GM23338 (cell line): ENCODE data around the gene FCN3. TPM values are rescaled to one million over a fixed set of nuclear protein-coding genes. Genes with fewer than 3 reads are reported as not detected.

ENCODE experiments used
- ATAC-seq: fragments of 200-7000 bp; cut with Tn5 transposase; 3 replicates; pipeline ENCODE4 v1.9.1; 2020
- DNase-seq: peaks from one replicate; pipeline ENCODE4 v3.0.0-alpha.2; 2015; ENCODE audit warnings: low spot score
- H2AFZ ChIP-seq: fragments of 200-600 bp; sonication (generic); 2 replicates; pipeline ENCODE4 v1.8.0; 2016; ENCODE audit warnings: antibody characterized with exemption, mild to moderate bottlenecking, moderate library complexity
- H3F3A ChIP-seq: fragments of 200-600 bp; sonication (generic); replicated peaks from 2 replicates; pipeline ENCODE4 v1.8.0; 2017; ENCODE audit warnings: antibody characterized with exemption, mixed run types, low read depth
- H3K27ac ChIP-seq: fragments of 200-600 bp; sonication (generic); 2 replicates; pipeline ENCODE4 v1.6.1; 2016; ENCODE audit warnings: low read depth
- H3K27me3 ChIP-seq: fragments of 200-600 bp; sonication (generic); 2 replicates; pipeline ENCODE4 v1.8.0; 2016; ENCODE audit warnings: mild to moderate bottlenecking, mixed run types, moderate library complexity; ENCODE audit not compliant: insufficient read depth
- H3K36me3 ChIP-seq: fragments of 200-600 bp; sonication (generic); 2 replicates; pipeline ENCODE4 v1.8.0; 2016; ENCODE audit warnings: mild to moderate bottlenecking; ENCODE audit not compliant: insufficient read depth
- H3K4me1 ChIP-seq: fragments of 200-600 bp; sonication (generic); 2 replicates; pipeline ENCODE4 v1.8.0; 2016; ENCODE audit warnings: mild to moderate bottlenecking, moderate library complexity; ENCODE audit not compliant: insufficient read depth
- H3K4me2 ChIP-seq: fragments of 200-600 bp; sonication (generic); 2 replicates; pipeline ENCODE4 v1.7.1; 2017; ENCODE audit warnings: mixed run types
- H3K4me3 ChIP-seq: fragments of 200-600 bp; sonication (generic); 2 replicates; pipeline ENCODE4 v1.6.1; 2016; ENCODE audit warnings: mixed run types
- H3K79me2 ChIP-seq: fragments of 200-600 bp; sonication (generic); replicated peaks from 2 replicates; pipeline ENCODE4 v1.8.0; 2017; ENCODE audit warnings: mild to moderate bottlenecking; ENCODE audit not compliant: insufficient read depth
- H3K9me2 ChIP-seq: fragments of 200-600 bp; sonication (generic); 2 replicates; pipeline ENCODE4 v1.8.0; 2017; ENCODE audit not compliant: insufficient read depth
- H4K20me1 ChIP-seq: fragments of 200-600 bp; sonication (generic); replicated peaks from 2 replicates; pipeline ENCODE4 v1.8.0; 2017; ENCODE audit warnings: mild to moderate bottlenecking; ENCODE audit not compliant: insufficient read depth
- H3K27ac Mint-ChIP-seq: 2 replicates; pipeline ENCODE4 v1.8.0; 2020; ENCODE audit warnings: inconsistent platforms, mild to moderate bottlenecking, moderate library complexity, mixed read lengths
- H3K27me3 Mint-ChIP-seq: 3 replicates; pipeline ENCODE4 v1.8.0; 2022; ENCODE audit warnings: low read depth, mild to moderate bottlenecking, moderate library complexity, mixed read lengths, inconsistent platforms; ENCODE audit not compliant: insufficient read depth, poor library complexity
- H3K36me3 Mint-ChIP-seq: 3 replicates; pipeline ENCODE4 v1.8.0; 2021; ENCODE audit warnings: low read depth, mild to moderate bottlenecking, inconsistent platforms, moderate library complexity, mixed read lengths
- H3K4me1 Mint-ChIP-seq: 3 replicates; pipeline ENCODE4 v1.8.0; 2020; ENCODE audit warnings: mild to moderate bottlenecking, inconsistent platforms, mixed read lengths
- H3K4me3 Mint-ChIP-seq: 3 replicates; pipeline ENCODE4 v1.8.0; 2021; ENCODE audit warnings: moderate library complexity, mild to moderate bottlenecking, inconsistent platforms, mixed read lengths
- H3K9me3 Mint-ChIP-seq: 3 replicates; pipeline ENCODE4 v1.8.0; 2020; ENCODE audit warnings: moderate library complexity, mild to moderate bottlenecking, inconsistent platforms, mixed read lengths
- CREB1 ChIP-seq: fragments of 250-450 bp; sonication (Bioruptor Pico); IDR thresholded peaks from 2 replicates; pipeline ENCODE4 v1.5.0; 2020; ENCODE audit warnings: low read depth, mild to moderate bottlenecking, moderate library complexity
- EZH2phosphoT487 ChIP-seq: fragments of 200-600 bp; sonication (generic); IDR thresholded peaks from one replicate; pipeline ENCODE4 v1.8.1; 2018; ENCODE audit warnings: antibody characterized with exemption; ENCODE audit not compliant: unreplicated experiment
- NANOG ChIP-seq: IDR thresholded peaks from 2 replicates; pipeline ENCODE4 v1.6.1; 2016; ENCODE audit warnings: antibody characterized with exemption, borderline replicate concordance
- POLR2AphosphoS5 ChIP-seq: IDR thresholded peaks from 2 replicates; pipeline ENCODE4 v1.6.1; 2016; ENCODE audit warnings: antibody characterized with exemption, low read depth
- polyA plus RNA-seq: library from polyadenylated mRNA; unstranded; fragments of >200 nt; fragmentation: Nextera tagmentation; extraction: Ambion mirVana; gene quantifications from 2 replicates; pipeline ENCODE4 v1.2.1, GENCODE V29; 2016
- total RNA-seq: library from RNA; depleted of rRNA; stranded (reverse); fragments of >200 nt; shearing (Covaris generic); gene quantifications from 2 replicates; pipeline ENCODE4 v1.2.3, GENCODE V29; 2014
- TF ChIP-seq, protein P1 (sequence below): IDR thresholded peaks from one replicate; pipeline ENCODE4 v1.6.1; 2018; ENCODE audit warnings: antibody characterized with exemption; ENCODE audit not compliant: unreplicated experiment
- TF ChIP-seq, protein P2 (sequence below): fragments of 250-450 bp; sonication (Bioruptor Pico); IDR thresholded peaks from 2 replicates; pipeline ENCODE4 v1.5.0; 2020; ENCODE audit warnings: mild to moderate bottlenecking, moderate library complexity
- TF ChIP-seq, protein P3 (sequence below), 2 experiments: fragments of 200-600 bp in 1 of 2; sonication (generic) in 1 of 2; conservative IDR thresholded peaks; 2 replicates each; pipeline versions ENCODE4 v1.5.1 to v1.6.1; 2016 to 2017; ENCODE audit warnings: antibody characterized with exemption in 2 of 2, low read depth in 2 of 2, mild to moderate bottlenecking in 2 of 2, moderate library complexity in 1 of 2

FCN3 gene
- total and polyA plus RNA-seq, 2 experiments from 2014 or later, result 0.49 TPM; not detected in 1

DNA sequence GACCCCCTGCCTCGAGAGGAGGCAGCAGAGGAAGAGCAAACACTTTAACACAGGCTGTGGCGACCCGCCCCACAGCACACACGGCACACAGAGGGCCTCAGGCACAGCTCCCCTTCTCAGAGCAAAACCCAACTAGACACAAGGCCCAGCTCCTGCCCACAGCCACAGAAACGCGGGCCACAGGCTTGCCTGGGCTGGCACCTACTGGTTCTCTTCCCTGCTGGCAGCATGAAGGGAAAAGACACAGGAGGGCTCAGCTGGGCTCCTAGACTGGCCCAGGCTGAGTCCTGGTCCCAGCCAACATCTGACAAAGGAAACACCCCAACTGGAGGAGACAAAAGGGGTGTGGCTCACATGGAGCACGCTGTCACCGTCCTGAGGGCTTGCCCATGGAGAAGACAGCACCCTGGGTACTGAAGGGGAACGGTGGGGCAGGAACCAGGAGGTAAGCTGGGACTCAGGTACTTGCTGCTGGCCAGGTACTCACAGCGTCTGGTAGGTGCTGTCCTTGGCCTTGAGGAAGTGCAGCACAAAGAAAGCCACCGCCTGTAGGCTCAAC, 5.0 kb upstream of the FCN3 start:
- Mint-ChIP-seq H3K36me3 (no peaks in the 10 kb centered on the region), H3K4me1 (peaks cover 6% of the 10 kb centered on the region; the same call in 1 of the 3 replicates), H3K9me3 (no peaks in the 10 kb centered on the region), H3K4me3 (no peak overlapping the region), H3K27ac (no peak overlapping the region), H3K27me3 (peaks cover 8% of the 10 kb centered on the region)
- no peaks in the 10 kb centered on the region for H3K36me3 ChIP-seq
- ATAC-seq (no peak), DNase-seq (no peak)
- H3K4me3 ChIP-seq, result no peak overlapping the region
- no peak overlapping the region for H3K4me2 ChIP-seq
- peaks cover 5% of the 10 kb centered on the region for H3K27me3 ChIP-seq
- no peaks in the 10 kb centered on the region for H3F3A ChIP-seq
- H2AFZ ChIP-seq, result no peak overlapping the region
- TF ChIP-seq, protein P1, sequence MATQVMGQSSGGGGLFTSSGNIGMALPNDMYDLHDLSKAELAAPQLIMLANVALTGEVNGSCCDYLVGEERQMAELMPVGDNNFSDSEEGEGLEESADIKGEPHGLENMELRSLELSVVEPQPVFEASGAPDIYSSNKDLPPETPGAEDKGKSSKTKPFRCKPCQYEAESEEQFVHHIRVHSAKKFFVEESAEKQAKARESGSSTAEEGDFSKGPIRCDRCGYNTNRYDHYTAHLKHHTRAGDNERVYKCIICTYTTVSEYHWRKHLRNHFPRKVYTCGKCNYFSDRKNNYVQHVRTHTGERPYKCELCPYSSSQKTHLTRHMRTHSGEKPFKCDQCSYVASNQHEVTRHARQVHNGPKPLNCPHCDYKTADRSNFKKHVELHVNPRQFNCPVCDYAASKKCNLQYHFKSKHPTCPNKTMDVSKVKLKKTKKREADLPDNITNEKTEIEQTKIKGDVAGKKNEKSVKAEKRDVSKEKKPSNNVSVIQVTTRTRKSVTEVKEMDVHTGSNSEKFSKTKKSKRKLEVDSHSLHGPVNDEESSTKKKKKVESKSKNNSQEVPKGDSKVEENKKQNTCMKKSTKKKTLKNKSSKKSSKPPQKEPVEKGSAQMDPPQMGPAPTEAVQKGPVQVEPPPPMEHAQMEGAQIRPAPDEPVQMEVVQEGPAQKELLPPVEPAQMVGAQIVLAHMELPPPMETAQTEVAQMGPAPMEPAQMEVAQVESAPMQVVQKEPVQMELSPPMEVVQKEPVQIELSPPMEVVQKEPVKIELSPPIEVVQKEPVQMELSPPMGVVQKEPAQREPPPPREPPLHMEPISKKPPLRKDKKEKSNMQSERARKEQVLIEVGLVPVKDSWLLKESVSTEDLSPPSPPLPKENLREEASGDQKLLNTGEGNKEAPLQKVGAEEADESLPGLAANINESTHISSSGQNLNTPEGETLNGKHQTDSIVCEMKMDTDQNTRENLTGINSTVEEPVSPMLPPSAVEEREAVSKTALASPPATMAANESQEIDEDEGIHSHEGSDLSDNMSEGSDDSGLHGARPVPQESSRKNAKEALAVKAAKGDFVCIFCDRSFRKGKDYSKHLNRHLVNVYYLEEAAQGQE, result no peak
- TF ChIP-seq NANOG (no peak), EZH2phosphoT487 (no peak), POLR2AphosphoS5 (no peak), CREB1 (CRISPR knock-in tag) (no peak)
- TF ChIP-seq, protein P2, sequence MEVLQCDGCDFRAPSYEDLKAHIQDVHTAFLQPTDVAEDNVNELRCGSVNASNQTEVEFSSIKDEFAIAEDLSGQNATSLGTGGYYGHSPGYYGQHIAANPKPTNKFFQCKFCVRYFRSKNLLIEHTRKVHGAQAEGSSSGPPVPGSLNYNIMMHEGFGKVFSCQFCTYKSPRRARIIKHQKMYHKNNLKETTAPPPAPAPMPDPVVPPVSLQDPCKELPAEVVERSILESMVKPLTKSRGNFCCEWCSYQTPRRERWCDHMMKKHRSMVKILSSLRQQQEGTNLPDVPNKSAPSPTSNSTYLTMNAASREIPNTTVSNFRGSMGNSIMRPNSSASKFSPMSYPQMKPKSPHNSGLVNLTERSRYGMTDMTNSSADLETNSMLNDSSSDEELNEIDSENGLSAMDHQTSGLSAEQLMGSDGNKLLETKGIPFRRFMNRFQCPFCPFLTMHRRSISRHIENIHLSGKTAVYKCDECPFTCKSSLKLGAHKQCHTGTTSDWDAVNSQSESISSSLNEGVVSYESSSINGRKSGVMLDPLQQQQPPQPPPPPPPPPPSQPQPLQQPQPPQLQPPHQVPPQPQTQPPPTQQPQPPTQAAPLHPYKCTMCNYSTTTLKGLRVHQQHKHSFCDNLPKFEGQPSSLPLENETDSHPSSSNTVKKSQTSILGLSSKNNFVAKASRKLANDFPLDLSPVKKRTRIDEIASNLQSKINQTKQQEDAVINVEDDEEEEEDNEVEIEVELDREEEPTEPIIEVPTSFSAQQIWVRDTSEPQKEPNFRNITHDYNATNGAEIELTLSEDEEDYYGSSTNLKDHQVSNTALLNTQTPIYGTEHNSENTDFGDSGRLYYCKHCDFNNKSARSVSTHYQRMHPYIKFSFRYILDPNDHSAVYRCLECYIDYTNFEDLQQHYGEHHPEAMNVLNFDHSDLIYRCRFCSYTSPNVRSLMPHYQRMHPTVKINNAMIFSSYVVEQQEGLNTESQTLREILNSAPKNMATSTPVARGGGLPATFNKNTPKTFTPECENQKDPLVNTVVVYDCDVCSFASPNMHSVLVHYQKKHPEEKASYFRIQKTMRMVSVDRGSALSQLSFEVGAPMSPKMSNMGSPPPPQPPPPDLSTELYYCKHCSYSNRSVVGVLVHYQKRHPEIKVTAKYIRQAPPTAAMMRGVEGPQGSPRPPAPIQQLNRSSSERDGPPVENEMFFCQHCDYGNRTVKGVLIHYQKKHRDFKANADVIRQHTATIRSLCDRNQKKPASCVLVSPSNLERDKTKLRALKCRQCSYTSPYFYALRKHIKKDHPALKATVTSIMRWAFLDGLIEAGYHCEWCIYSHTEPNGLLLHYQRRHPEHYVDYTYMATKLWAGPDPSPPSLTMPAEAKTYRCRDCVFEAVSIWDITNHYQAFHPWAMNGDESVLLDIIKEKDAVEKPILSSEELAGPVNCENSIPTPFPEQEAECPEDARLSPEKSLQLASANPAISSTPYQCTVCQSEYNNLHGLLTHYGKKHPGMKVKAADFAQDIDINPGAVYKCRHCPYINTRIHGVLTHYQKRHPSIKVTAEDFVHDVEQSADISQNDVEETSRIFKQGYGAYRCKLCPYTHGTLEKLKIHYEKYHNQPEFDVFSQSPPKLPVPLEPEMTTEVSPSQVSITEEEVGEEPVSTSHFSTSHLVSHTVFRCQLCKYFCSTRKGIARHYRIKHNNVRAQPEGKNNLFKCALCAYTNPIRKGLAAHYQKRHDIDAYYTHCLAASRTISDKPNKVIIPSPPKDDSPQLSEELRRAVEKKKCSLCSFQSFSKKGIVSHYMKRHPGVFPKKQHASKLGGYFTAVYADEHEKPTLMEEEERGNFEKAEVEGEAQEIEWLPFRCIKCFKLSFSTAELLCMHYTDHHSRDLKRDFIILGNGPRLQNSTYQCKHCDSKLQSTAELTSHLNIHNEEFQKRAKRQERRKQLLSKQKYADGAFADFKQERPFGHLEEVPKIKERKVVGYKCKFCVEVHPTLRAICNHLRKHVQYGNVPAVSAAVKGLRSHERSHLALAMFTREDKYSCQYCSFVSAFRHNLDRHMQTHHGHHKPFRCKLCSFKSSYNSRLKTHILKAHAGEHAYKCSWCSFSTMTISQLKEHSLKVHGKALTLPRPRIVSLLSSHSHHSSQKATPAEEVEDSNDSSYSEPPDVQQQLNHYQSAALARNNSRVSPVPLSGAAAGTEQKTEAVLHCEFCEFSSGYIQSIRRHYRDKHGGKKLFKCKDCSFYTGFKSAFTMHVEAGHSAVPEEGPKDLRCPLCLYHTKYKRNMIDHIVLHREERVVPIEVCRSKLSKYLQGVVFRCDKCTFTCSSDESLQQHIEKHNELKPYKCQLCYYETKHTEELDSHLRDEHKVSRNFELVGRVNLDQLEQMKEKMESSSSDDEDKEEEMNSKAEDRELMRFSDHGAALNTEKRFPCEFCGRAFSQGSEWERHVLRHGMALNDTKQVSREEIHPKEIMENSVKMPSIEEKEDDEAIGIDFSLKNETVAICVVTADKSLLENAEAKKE (CRISPR knock-in tag), result no peak
- TF ChIP-seq, protein P3, sequence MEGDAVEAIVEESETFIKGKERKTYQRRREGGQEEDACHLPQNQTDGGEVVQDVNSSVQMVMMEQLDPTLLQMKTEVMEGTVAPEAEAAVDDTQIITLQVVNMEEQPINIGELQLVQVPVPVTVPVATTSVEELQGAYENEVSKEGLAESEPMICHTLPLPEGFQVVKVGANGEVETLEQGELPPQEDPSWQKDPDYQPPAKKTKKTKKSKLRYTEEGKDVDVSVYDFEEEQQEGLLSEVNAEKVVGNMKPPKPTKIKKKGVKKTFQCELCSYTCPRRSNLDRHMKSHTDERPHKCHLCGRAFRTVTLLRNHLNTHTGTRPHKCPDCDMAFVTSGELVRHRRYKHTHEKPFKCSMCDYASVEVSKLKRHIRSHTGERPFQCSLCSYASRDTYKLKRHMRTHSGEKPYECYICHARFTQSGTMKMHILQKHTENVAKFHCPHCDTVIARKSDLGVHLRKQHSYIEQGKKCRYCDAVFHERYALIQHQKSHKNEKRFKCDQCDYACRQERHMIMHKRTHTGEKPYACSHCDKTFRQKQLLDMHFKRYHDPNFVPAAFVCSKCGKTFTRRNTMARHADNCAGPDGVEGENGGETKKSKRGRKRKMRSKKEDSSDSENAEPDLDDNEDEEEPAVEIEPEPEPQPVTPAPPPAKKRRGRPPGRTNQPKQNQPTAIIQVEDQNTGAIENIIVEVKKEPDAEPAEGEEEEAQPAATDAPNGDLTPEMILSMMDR (conservative IDR thresholded peaks at IDR 0.05; ENCODE audit: low read depth in 2 of 2), result no peak
- H4K20me1 ChIP-seq, result no peaks in the 10 kb centered on the region
- peaks cover 3% of the 10 kb centered on the region; the same call in 1 of the 2 replicates for H3K4me1 ChIP-seq
- no peak overlapping the region for H3K27ac ChIP-seq
- no peaks in the 10 kb centered on the region for H3K9me2 ChIP-seq
- no peaks in the 10 kb centered on the region for H3K79me2 ChIP-seq
